ENCODE data around the gene ASAP3. TPM values are rescaled to one million over a fixed set of nuclear protein-coding genes. Genes with fewer than 3 reads are reported as not detected.

ASAP3 gene
- total and polyA plus RNA-seq, 2 of the 13 experiments (the other 11 are each of a cell fraction or from before 2014, with no cell fraction given): 32.6 to 37.0 TPM

DNA sequence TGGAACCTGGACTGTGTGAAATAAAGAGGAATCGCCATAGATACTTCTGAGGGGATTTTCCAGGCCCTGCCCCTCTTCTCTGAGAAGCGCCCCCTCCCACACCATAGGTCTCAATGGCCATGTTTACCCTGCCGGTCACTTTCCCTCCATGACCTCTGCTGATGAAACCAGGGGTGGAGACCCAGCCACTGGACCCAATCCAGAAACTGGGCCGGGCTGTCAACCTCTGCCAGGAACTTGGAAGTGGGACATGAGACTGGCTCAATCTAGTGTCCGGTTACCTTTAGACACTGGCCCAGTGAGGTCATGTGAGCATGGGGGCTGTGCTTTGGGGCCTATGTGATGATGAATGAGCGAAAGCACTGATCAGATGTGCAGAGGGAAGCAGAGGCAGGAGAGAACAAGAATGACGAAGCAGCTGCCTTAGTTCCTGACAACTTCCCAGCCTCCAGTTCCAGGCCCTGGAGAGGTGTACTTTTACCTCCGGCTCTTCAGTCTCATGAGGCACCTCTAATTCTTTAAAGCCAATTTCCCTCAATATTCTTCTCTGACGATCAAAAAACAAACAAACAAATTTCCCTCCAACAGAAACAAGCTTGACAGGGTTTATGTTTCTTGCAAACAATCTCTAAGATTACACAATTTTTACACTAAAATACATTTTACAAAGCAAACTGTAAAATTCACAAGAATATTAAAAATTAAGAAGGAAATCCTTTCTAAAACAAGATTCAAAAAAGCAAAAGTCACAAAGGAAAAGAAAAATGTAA is 4.9 kb downstream of the ASAP3 start (continued):
- TF ChIP-seq ZNF557 (CRISPR knock-in tag; IDR thresholded peaks at IDR 0.05) (no peak), ZNF619 (CRISPR knock-in tag; IDR thresholded peaks at IDR 0.05) (no peak), ZNF33B (CRISPR knock-in tag; IDR thresholded peaks at IDR 0.05) (no peak), MAFG (CRISPR knock-in tag; IDR thresholded peaks at IDR 0.05) (no peak), ZNF343 (CRISPR knock-in tag; IDR thresholded peaks at IDR 0.05) (no peak), ZNF550 (CRISPR knock-in tag; IDR thresholded peaks at IDR 0.05; ENCODE audit: borderline replicate concordance) (no peak), NFYC (CRISPR knock-in tag; IDR thresholded peaks at IDR 0.05) (peak; percentile 60), SIX4 (CRISPR knock-in tag; IDR thresholded peaks at IDR 0.05) (peak; percentile 97), ZNF768 (CRISPR knock-in tag; IDR thresholded peaks at IDR 0.05) (no peak), ZNF207 (IDR thresholded peaks at IDR 0.05; ENCODE audit: borderline replicate concordance) (no peak), SATB2 (CRISPR knock-in tag; IDR thresholded peaks at IDR 0.05) (no peak), AKNA (CRISPR knock-in tag; IDR thresholded peaks at IDR 0.05; ENCODE audit: borderline replicate concordance) (no peak), RBM22 (optimal IDR thresholded peaks at IDR 0.05; ENCODE audit: low read length) (no peak), WIZ (CRISPR knock-in tag; IDR thresholded peaks at IDR 0.05) (no peak), ZNF616 (CRISPR knock-in tag; IDR thresholded peaks at IDR 0.05; ENCODE audit: low read depth) (no peak), ZNF790 (CRISPR knock-in tag; IDR thresholded peaks at IDR 0.05; ENCODE audit: borderline replicate concordance) (no peak), SETDB1 (CRISPR knock-in tag; IDR thresholded peaks at IDR 0.05; ENCODE audit: borderline replicate concordance) (no peak), E2F1 (CRISPR knock-in tag; IDR thresholded peaks at IDR 0.05) (no peak)
- TF ChIP-seq, protein P1, sequence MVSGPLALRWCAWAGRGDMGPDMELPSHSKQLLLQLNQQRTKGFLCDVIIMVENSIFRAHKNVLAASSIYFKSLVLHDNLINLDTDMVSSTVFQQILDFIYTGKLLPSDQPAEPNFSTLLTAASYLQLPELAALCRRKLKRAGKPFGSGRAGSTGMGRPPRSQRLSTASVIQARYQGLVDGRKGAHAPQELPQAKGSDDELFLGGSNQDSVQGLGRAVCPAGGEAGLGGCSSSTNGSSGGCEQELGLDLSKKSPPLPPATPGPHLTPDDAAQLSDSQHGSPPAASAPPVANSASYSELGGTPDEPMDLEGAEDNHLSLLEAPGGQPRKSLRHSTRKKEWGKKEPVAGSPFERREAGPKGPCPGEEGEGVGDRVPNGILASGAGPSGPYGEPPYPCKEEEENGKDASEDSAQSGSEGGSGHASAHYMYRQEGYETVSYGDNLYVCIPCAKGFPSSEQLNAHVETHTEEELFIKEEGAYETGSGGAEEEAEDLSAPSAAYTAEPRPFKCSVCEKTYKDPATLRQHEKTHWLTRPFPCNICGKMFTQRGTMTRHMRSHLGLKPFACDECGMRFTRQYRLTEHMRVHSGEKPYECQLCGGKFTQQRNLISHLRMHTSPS (CRISPR knock-in tag; IDR thresholded peaks at IDR 0.05; ENCODE audit: low read depth): no peak
- TF ChIP-seq, protein P2, sequence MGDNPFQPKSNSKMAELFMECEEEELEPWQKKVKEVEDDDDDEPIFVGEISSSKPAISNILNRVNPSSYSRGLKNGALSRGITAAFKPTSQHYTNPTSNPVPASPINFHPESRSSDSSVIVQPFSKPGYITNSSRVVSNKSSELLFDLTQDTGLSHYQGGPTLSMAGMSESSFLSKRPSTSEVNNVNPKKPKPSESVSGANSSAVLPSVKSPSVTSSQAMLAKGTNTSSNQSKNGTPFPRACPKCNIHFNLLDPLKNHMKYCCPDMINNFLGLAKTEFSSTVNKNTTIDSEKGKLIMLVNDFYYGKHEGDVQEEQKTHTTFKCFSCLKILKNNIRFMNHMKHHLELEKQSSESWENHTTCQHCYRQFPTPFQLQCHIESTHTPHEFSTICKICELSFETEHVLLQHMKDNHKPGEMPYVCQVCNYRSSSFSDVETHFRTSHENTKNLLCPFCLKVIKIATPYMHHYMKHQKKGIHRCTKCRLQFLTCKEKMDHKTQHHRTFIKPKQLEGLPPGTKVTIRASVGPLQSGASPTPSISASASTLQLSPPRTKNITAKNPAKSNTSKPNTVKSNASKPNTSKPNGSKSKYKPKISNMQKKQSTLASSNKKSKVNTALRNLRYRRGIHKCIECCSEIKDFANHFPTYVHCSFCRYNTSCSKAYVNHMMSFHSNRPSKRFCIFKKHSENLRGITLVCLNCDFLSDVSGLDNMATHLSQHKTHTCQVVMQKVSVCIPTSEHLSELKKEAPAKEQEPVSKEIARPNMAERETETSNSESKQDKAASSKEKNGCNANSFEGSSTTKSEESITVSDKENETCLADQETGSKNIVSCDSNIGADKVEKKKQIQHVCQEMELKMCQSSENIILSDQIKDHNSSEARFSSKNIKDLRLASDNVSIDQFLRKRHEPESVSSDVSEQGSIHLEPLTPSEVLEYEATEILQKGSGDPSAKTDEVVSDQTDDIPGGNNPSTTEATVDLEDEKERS (CRISPR knock-in tag; IDR thresholded peaks at IDR 0.05): no peak

All from HepG2 (cell line).